ENCODE measurements around the gene ODAD4.
"Not testable (repeated sequence)": the region's sequence is repeated elsewhere in the genome, so short reads cannot be mapped to it uniquely, and the experiment has no call there.

ODAD4 gene

DNA sequence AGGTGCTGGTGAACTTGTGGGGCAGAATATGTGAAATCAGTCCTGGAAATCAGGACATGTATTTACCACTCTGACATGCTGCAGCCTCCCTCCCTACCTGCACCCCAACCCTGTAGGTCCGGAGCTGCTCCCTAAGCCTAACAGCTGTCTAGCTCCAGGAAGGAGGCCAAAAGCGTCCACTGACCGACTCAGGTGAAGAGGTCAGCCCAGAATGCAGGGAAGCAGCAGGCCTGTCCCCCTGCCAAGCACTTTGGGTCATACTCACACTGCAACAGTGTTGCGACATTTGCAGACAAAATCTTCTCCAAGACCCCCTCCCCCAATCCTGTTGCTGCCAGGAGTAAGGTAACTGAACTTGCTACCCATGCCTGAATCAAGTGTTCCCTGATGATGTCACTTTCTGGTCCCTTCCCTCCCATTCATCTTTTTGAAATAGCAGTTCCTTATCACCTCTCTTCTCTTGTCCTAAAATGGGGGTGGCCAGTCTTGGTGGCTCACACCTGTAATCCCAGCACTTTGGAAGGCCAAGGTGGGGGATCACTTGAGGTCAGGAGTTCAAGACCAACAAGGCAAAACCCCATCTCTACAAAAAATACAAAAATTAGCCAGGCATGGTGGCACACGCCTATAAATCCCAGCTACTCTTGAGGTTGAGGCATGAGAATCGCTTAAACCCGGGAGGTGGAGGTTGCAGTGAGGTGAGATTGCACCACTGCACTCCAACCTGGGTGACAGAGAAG lies 10.4 kb upstream of the ODAD4 start:
- Histone ChIP-seq H3K27ac (ENCODE audit: insufficient read depth, low read length, poor library complexity, severe bottlenecking) (no peak overlapping the region), H3K36me3 (ENCODE audit: control insufficient read depth, insufficient read depth, low read length) (no peaks in the 10 kb centered on the region), H3K4me1 (ENCODE audit: control insufficient read depth, insufficient read depth, low read length, poor library complexity, severe bottlenecking) (peaks cover 9% of the 10 kb centered on the region), H3K9me3 (ENCODE audit: control insufficient read depth, low read length) (no peaks in the 10 kb centered on the region), H3K4me3 (ENCODE audit: insufficient read depth, low read depth, low read length, poor library complexity, severe bottlenecking) (no peak overlapping the region), H3K27me3 (replicated peaks; ENCODE audit: control insufficient read depth, insufficient read depth, low read length, poor library complexity, severe bottlenecking) (no peaks in the 10 kb centered on the region)
- peak in 1 of 3 donors; percentile 3 for DNase-seq

DNA sequence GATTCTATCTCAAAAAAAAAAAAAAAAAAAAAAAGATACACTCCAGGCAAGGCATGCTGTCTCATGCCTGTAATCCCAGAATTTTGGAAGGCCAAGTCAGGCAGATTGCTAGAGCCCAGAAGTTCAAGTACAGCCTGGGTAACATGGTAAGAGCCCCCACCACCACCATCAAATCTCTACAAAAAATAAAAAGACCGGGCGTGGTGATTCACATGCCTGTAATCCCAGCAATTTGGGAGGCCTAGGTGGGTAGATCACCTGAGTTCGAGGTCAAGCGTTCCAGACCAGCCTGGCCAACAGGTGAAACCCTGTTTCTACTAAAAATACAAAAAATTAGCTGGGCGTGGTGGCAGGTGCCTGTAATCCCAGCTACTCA lies 9.8 kb upstream of the ODAD4 start:
- no peaks in the 10 kb centered on the region for H3K9me3 ChIP-seq (ENCODE audit: control insufficient read depth, low read length)
- no peaks in the 10 kb centered on the region for H3K36me3 ChIP-seq (ENCODE audit: control insufficient read depth, insufficient read depth, low read length)
- no peaks in the 10 kb centered on the region for H3K27me3 ChIP-seq (replicated peaks; ENCODE audit: control insufficient read depth, insufficient read depth, low read length, poor library complexity, severe bottlenecking)
- peaks cover 9% of the 10 kb centered on the region for H3K4me1 ChIP-seq (ENCODE audit: control insufficient read depth, insufficient read depth, low read length, poor library complexity, severe bottlenecking)
- DNase-seq: no peak
- no peak overlapping the region for H3K27ac ChIP-seq (ENCODE audit: insufficient read depth, low read length, poor library complexity, severe bottlenecking)
- H3K4me3 ChIP-seq (ENCODE audit: insufficient read depth, low read depth, low read length, poor library complexity, severe bottlenecking): no peak overlapping the region

DNA sequence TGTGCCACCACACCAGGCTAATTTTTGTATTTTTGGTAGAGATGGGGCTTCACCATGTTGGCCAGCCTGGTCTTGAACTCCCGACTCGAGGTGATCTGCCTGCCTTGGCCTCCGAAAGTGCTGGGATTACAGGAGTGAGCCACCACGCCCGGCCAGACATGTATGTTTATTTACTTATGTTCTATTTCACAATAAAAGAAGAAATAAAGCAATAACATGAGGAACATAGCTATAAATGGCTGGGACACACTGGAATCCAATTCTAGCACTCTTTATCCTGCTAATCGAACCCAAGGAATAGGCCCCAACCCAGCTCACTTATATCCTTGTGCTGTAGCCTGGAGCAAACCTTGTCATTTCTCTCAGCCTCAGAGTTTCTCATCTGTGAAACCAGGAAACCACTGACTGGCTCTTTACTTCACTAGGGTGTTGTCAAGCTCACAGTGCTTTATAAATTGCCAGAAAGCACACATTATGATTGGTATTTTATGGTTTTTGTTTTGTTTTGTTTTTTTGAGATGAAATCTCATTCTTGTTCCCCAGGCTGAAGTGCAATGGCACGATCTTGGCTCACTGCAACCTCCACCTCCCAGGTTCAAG lies 4.3 kb upstream of the ODAD4 start:
- Histone ChIP-seq H3K27ac (ENCODE audit: insufficient read depth, low read length, poor library complexity, severe bottlenecking) (no peak overlapping the region), H3K9me3 (ENCODE audit: control insufficient read depth, low read length) (no peaks in the 10 kb centered on the region), H3K36me3 (ENCODE audit: control insufficient read depth, insufficient read depth, low read length) (no peaks in the 10 kb centered on the region), H3K27me3 (replicated peaks; ENCODE audit: control insufficient read depth, insufficient read depth, low read length, poor library complexity, severe bottlenecking) (no peaks in the 10 kb centered on the region), H3K4me1 (ENCODE audit: control insufficient read depth, insufficient read depth, low read length, poor library complexity, severe bottlenecking) (peaks cover 5% of the 10 kb centered on the region), H3K4me3 (ENCODE audit: insufficient read depth, low read depth, low read length, poor library complexity, severe bottlenecking) (no peak overlapping the region)
- no peak for DNase-seq

DNA sequence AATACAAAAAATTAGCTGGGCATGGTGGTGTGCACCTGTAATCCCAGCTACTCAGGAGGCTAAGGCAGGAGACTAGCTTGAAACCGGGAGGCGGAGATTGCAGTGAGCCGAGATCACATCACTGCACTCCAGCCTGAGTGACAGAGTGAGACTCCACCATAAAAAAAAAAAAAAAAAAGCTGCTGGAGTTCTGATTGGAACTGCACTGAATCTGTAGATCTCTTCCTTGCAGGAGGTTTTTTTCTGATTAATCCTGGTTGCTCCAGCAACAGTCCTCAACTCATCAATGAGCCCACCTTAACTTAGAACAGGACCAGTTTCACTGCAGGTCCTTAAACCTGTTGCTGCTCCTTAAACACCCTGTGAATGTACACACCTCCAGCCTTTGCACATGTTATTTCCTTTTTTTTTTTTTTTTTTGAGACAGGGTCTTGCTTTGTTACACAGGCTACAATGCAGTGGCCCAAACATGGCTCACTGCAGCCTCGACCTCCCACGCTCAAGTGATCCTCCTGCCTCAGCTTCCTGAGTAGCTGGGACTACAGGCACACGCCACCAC lies 1.6 kb upstream of the ODAD4 start:
- no peaks in the 10 kb centered on the region for H3K36me3 ChIP-seq (ENCODE audit: control insufficient read depth, insufficient read depth, low read length)

DNA sequence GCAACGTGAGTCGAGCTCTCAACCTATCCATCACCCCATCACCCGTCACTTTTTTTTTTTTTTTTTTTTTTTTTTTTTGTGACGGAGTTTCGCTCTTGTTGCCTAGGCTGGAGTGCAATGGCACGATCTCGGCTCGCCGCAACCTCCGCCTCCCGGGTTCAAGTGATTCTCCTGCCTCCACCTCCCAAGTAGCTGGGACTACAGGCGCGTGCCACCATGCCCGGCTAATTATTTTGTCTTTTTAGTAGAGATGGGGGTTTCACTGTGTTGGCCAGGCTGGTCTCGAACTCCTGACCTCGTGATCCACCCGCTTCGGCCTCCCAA lies 378 bp downstream of the ODAD4 start:
- H3K27me3 ChIP-seq (replicated peaks; ENCODE audit: control insufficient read depth, insufficient read depth, low read length, poor library complexity, severe bottlenecking); H3K9me3 ChIP-seq (ENCODE audit: control insufficient read depth, low read length); DNase-seq; H3K36me3 ChIP-seq (ENCODE audit: control insufficient read depth, insufficient read depth, low read length); H3K4me1 ChIP-seq (ENCODE audit: control insufficient read depth, insufficient read depth, low read length, poor library complexity, severe bottlenecking): not testable (repeated sequence)
- H3K4me3 ChIP-seq (ENCODE audit: insufficient read depth, low read depth, low read length, poor library complexity, severe bottlenecking): peak overlapping the region; percentile 54
- H3K27ac ChIP-seq (ENCODE audit: insufficient read depth, low read length, poor library complexity, severe bottlenecking): peak overlapping the region; percentile 84

More for the DNA sequence above, 1.6 kb upstream of the ODAD4 start:
- Histone ChIP-seq H3K4me1 (ENCODE audit: control insufficient read depth, insufficient read depth, low read length, poor library complexity, severe bottlenecking) (peaks cover 5% of the 10 kb centered on the region), H3K27ac (ENCODE audit: insufficient read depth, low read length, poor library complexity, severe bottlenecking) (no peak overlapping the region), H3K4me3 (ENCODE audit: insufficient read depth, low read depth, low read length, poor library complexity, severe bottlenecking) (no peak overlapping the region), H3K27me3 (replicated peaks; ENCODE audit: control insufficient read depth, insufficient read depth, low read length, poor library complexity, severe bottlenecking) (no peaks in the 10 kb centered on the region), H3K9me3 (ENCODE audit: control insufficient read depth, low read length) (no peaks in the 10 kb centered on the region)
- no peak for DNase-seq

DNA sequence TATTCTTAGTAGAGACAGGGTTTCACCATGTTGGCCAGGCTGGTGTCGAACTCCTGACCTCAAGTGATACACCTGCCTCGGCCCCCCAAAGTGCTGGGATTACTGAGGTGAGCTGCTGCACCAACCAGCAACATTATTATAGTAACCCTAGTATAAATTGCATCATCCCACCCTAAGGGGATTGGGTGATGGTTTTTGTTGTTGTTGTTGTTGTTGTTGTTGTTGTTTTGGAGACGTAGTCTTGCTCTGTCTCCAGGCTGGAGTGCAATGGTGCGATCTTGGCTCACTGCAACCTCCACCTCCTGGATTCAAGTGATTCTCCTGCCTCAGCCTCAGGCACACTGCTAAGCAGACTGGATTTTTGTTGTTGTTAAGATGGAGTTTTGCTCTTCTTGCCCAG lies 1.3 kb downstream of the ODAD4 start:
- H3K4me1 ChIP-seq (ENCODE audit: control insufficient read depth, insufficient read depth, low read length, poor library complexity, severe bottlenecking); H3K27me3 ChIP-seq (replicated peaks; ENCODE audit: control insufficient read depth, insufficient read depth, low read length, poor library complexity, severe bottlenecking); DNase-seq; H3K9me3 ChIP-seq (ENCODE audit: control insufficient read depth, low read length); H3K27ac ChIP-seq (ENCODE audit: insufficient read depth, low read length, poor library complexity, severe bottlenecking); H3K36me3 ChIP-seq (ENCODE audit: control insufficient read depth, insufficient read depth, low read length); H3K4me3 ChIP-seq (ENCODE audit: insufficient read depth, low read depth, low read length, poor library complexity, severe bottlenecking): not testable (repeated sequence)

DNA sequence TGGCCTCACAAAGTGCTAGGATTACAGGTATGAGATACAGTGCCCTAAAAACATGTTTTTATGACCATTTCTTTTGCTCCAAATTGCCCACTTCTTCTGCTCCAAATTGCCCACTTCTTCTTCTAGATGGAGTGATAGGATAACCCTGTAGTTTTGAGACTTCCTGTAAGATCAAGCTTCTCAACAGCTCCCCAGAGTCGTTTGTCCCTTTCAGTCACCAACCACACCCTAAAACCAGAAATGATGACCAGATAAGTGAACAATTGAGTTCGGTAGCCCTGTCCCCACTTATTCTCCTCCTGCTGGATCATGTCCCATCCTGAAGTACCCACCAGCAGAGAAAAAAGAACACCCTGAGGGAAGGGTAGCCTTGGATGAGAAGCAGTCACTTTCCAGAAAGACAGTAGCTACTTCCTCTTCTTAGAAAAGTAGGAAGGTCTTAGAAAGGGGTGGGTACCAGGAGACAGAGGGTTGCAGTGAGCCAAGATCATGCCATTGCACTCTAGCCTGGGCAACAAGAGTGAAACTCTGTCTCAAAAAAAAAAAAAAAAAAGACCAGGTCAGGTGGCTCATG lies 2.5 kb downstream of the ODAD4 start:
- no peaks in the 10 kb centered on the region for H3K27me3 ChIP-seq (replicated peaks; ENCODE audit: control insufficient read depth, insufficient read depth, low read length, poor library complexity, severe bottlenecking)
- H3K4me1 ChIP-seq (ENCODE audit: control insufficient read depth, insufficient read depth, low read length, poor library complexity, severe bottlenecking): peaks cover 5% of the 10 kb centered on the region
- no peak overlapping the region for H3K4me3 ChIP-seq (ENCODE audit: insufficient read depth, low read depth, low read length, poor library complexity, severe bottlenecking)
- no peaks in the 10 kb centered on the region for H3K36me3 ChIP-seq (ENCODE audit: control insufficient read depth, insufficient read depth, low read length)
- H3K9me3 ChIP-seq (ENCODE audit: control insufficient read depth, low read length): no peaks in the 10 kb centered on the region
- no peak for DNase-seq
- H3K27ac ChIP-seq (ENCODE audit: insufficient read depth, low read length, poor library complexity, severe bottlenecking): no peak overlapping the region

DNA sequence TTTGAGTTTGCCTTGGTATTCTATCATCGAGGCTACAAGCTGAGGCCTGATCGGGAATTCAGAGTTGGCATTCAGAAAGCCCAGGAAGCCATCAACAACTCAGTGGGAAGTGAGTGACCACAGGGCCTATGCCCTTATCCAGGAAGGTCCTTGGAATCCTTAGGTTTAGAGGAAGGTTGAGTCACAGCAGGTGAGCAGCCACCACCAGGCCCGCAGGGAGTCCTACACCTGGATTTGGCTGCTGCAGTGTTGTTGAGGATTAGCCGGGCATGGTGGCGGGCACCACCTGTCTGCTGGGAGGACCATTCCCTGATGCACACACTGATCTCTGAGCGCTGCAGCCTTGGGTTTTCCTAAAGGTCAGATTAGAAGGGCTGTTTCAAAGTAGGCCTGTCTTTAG lies 5.2 kb downstream of the ODAD4 start:
- Histone ChIP-seq H3K4me3 (ENCODE audit: insufficient read depth, low read depth, low read length, poor library complexity, severe bottlenecking) (no peak overlapping the region), H3K27me3 (replicated peaks; ENCODE audit: control insufficient read depth, insufficient read depth, low read length, poor library complexity, severe bottlenecking) (no peaks in the 10 kb centered on the region), H3K27ac (ENCODE audit: insufficient read depth, low read length, poor library complexity, severe bottlenecking) (no peak overlapping the region), H3K36me3 (ENCODE audit: control insufficient read depth, insufficient read depth, low read length) (no peaks in the 10 kb centered on the region), H3K4me1 (ENCODE audit: control insufficient read depth, insufficient read depth, low read length, poor library complexity, severe bottlenecking) (no peaks in the 10 kb centered on the region), H3K9me3 (ENCODE audit: control insufficient read depth, low read length) (no peaks in the 10 kb centered on the region)
- no peak for DNase-seq

DNA sequence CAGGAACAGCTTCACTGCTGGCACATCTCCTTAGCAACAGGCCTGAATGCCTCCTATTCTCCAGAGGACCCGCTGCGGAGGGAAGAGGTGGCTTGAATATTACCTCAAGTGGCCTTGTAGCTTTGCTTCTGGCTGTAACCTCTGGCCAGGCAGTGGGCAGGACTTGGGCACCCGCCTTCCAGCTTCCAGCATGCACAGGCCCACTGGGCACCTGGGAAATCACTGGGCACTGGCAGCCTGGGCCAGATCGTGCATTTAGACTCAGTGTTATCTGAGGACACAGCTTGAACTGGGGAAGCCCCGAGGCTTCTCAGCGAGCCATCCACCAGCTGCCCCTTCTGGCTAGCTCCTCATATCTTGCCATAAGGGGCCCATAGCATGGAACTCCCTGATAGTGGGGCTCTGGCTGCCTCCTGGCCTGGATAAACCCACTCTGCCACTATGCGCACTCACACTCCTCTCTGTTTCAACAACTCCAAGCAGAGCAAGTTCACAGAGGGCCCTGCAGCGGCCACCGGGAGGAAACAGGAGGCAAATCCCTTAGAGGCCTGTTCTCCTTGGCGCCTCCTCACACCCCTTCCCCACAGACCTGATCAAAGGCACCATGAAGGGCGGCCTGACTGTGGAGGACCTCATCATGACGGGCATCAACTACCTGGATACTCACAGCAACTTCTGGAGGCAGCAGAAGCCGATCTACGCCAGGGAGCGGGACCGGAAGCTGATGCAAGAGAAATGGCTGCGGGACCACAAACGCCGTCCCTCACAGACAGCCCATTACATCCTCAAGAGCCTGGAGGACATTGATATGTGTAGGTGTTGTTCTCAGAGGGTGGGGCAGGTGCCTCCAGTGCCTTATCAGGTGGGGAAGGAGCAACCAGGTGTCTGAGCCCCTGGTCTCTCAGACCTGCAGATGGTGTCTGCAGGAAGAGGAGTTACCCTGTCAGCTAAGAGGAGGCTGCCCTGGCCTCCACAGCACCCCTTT lies 7.8 kb downstream of the ODAD4 start:
- no peak for DNase-seq
- H3K36me3 ChIP-seq (ENCODE audit: control insufficient read depth, insufficient read depth, low read length): no peaks in the 10 kb centered on the region
- H3K4me3 ChIP-seq (ENCODE audit: insufficient read depth, low read depth, low read length, poor library complexity, severe bottlenecking): no peak overlapping the region

More for the DNA sequence above, 7.8 kb downstream of the ODAD4 start:
- Histone ChIP-seq H3K27me3 (replicated peaks; ENCODE audit: control insufficient read depth, insufficient read depth, low read length, poor library complexity, severe bottlenecking) (no peaks in the 10 kb centered on the region), H3K27ac (ENCODE audit: insufficient read depth, low read length, poor library complexity, severe bottlenecking) (no peak overlapping the region), H3K4me1 (ENCODE audit: control insufficient read depth, insufficient read depth, low read length, poor library complexity, severe bottlenecking) (no peaks in the 10 kb centered on the region), H3K9me3 (ENCODE audit: control insufficient read depth, low read length) (no peaks in the 10 kb centered on the region)

Data from effector memory CD4-positive, alpha-beta T cell (primary cell).